GM12878 (cell line): ENCODE data around the gene ADAMTSL4. TPM values are rescaled to one million over a fixed set of nuclear protein-coding genes. Genes with fewer than 3 reads are reported as not detected.

Experiments
- ATAC-seq: fragments of 200-7000 bp; cut with Tn5 transposase; 3 replicates; pipeline ENCODE4 v1.9.1; 2020; ENCODE audit warnings: mild to moderate bottlenecking, moderate library complexity
- BruUV-seq: library from RNA; stranded (reverse); fragments of 400-500 nt; replicated peaks from 2 replicates; lab custom pipeline; 2021; lab: Mats Ljungman, UMichigan
- CTCF ChIA-PET: fragments of 300-600 bp; sonication (Branson Sonifier 250); formaldehyde crosslinking; extraction: SDS; loops from one replicate; lab custom pipeline; 2021; ENCODE audit warnings: inconsistent platforms; lab: Yijun Ruan, JAX
- POLR2A ChIA-PET: fragments of 350-600 bp; formaldehyde crosslinking; extraction: SDS; loops from one replicate; lab custom pipeline; 2021; ENCODE audit warnings: inconsistent platforms; lab: Charles Lee
- RAD21 ChIA-PET: fragments of 300-600 bp; sonication (Branson Sonifier 250); formaldehyde crosslinking; loops from one replicate; lab custom pipeline; 2023; ENCODE audit warnings: antibody characterized with exemption; ENCODE audit not compliant: unreplicated experiment; lab: Charles Lee
- SMC1A ChIA-PET: fragments of 300-600 bp; sonication (Branson Sonifier 250); formaldehyde crosslinking; loops from one replicate; lab custom pipeline; 2023; ENCODE audit not compliant: unreplicated experiment, uncharacterized antibody; lab: Charles Lee
- DNase-seq: peaks from one replicate; pipeline ENCODE4 v3.0.0-alpha.2; 2011; ENCODE audit warnings: low read depth, low spot score
- FAIRE-seq: peaks from 3 replicates; lab custom pipeline; 2011; peaks lifted over from hg19 to GRCh38; lab: Jason Lieb, UNC
- H2AFZ ChIP-seq: 2 replicates; pipeline ENCODE4 v1.6.0; 2011; ENCODE audit warnings: low read depth, low read length, control low read depth; ENCODE audit not compliant: control insufficient read depth
- H3K27ac ChIP-seq: 2 replicates; pipeline ENCODE4 v1.5.1; 2011; ENCODE audit warnings: control low read depth; ENCODE audit not compliant: control insufficient read depth, insufficient read depth
- H3K27me3 ChIP-seq, 2 experiments: replicated peaks in 1 of 2; 2 replicates each; pipeline versions ENCODE4 v1.6.0 to v1.6.1; 2011; ENCODE audit warnings: low read length in 1 of 2; ENCODE audit not compliant: control insufficient read depth in 2 of 2, insufficient read depth in 2 of 2
- H3K36me3 ChIP-seq, 2 experiments: 2 replicates each; pipeline ENCODE4 v1.5.1; 2011; ENCODE audit warnings: low read length in 1 of 2; ENCODE audit not compliant: control insufficient read depth in 2 of 2, insufficient read depth in 2 of 2
- H3K4me1 ChIP-seq: 2 replicates; pipeline ENCODE4 v1.6.1; 2011; ENCODE audit warnings: mild to moderate bottlenecking, low read length, moderate library complexity, mixed read lengths; ENCODE audit not compliant: control insufficient read depth, insufficient read depth
- H3K4me2 ChIP-seq: 2 replicates; pipeline ENCODE4 v1.6.0; 2011; ENCODE audit warnings: control low read depth; ENCODE audit not compliant: control insufficient read depth, insufficient read depth
- H3K4me3 ChIP-seq: fragments of 200-600 bp; sonication (generic); 2 replicates; pipeline ENCODE4 v1.5.1; 2016
- H3K79me2 ChIP-seq: 2 replicates; pipeline ENCODE4 v1.6.0; 2011; ENCODE audit warnings: low read length; ENCODE audit not compliant: control insufficient read depth, insufficient read depth
- H3K9ac ChIP-seq: 2 replicates; pipeline ENCODE4 v1.8.0; 2011; ENCODE audit warnings: low read length, control low read depth, mixed read lengths; ENCODE audit not compliant: control insufficient read depth, insufficient read depth
- H3K9me3 ChIP-seq: replicated peaks from 3 replicates; pipeline ENCODE4 v1.5.1; 2011; ENCODE audit warnings: mild to moderate bottlenecking, low read length; ENCODE audit not compliant: control insufficient read depth, insufficient read depth
- H4K20me1 ChIP-seq: 2 replicates; pipeline ENCODE4 v1.6.0; 2011; ENCODE audit not compliant: control insufficient read depth, insufficient read depth
- GATAD2B ChIP-seq: fragments of 450-650 bp; conservative IDR thresholded peaks from 2 replicates; pipeline ENCODE4 v1.6.1; 2017; ENCODE audit warnings: low read depth, mild to moderate bottlenecking, moderate library complexity
- HDAC6 ChIP-seq: fragments of 200-600 bp; sonication (generic); IDR thresholded peaks from one replicate; pipeline ENCODE4 v1.8.0; 2017; ENCODE audit warnings: antibody characterized with exemption; ENCODE audit not compliant: unreplicated experiment
- JUND ChIP-seq: IDR thresholded peaks from 2 replicates; pipeline ENCODE4 v1.6.1; 2012; ENCODE audit warnings: low read depth, mild to moderate bottlenecking, low read length, improper control_type of control experiment, moderate library complexity
- PAX5 ChIP-seq: IDR thresholded peaks from 2 replicates; pipeline ENCODE4 v1.6.1; 2011; ENCODE audit warnings: low read depth, low read length, borderline replicate concordance
- PML ChIP-seq: IDR thresholded peaks from 2 replicates; pipeline ENCODE4 v1.6.1; 2012; ENCODE audit warnings: low read length, inconsistent platforms
- RELA ChIP-seq: fragments of 450-650 bp; IDR thresholded peaks from 2 replicates; pipeline ENCODE4 v1.8.0; 2014; ENCODE audit warnings: borderline replicate concordance; ENCODE audit not compliant: partially characterized antibody
- SMARCA5 ChIP-seq: fragments of 450-650 bp; IDR thresholded peaks from 2 replicates; pipeline ENCODE4 v1.6.1; 2017; ENCODE audit warnings: mild to moderate bottlenecking
- SRF ChIP-seq, 2 experiments: IDR thresholded peaks; 2 replicates each; pipeline ENCODE4 v1.6.1; 2011; ENCODE audit warnings: low read depth in 2 of 2, low read length in 2 of 2, mild to moderate bottlenecking in 1 of 2, moderate library complexity in 1 of 2
- TARDBP ChIP-seq: IDR thresholded peaks from 2 replicates; pipeline ENCODE4 v1.6.1; 2016; ENCODE audit warnings: borderline replicate concordance
- ZNF217 ChIP-seq: fragments of 450-650 bp; IDR thresholded peaks from 2 replicates; pipeline ENCODE4 v1.6.1; 2017; ENCODE audit warnings: antibody characterized with exemption, mild to moderate bottlenecking
- WGBS: methylation state at CpG from one replicate; pipeline ENCODE4 v1.1.6; 2016; ENCODE audit warnings: low lambda C conversion rate; ENCODE audit not compliant: insufficient replicate concordance, insufficient coverage; ENCODE audit errors: missing lambda C conversion rate; 5-methylcytosine and 5-hydroxymethylcytosine counted together
- in situ Hi-C: fragments of 300-500 bp; cut with MboI; formaldehyde crosslinking; loops from 9 replicates; pipeline ENCODE4 v1.14.3; 2018; ENCODE audit warnings: mixed read lengths
- intact Hi-C: fragments of 100-400 bp; cut with micrococcal nuclease; formaldehyde crosslinking; loops from one replicate; pipeline ENCODE4 v1.14.2; 2022; ENCODE audit not compliant: unreplicated experiment
- polyA plus RNA-seq, 11 experiments: library from polyadenylated mRNA; depleted of rRNA in 4 of 11; unstranded in 6 of 11; stranded (reverse) in 5 of 11; fragments of >200 nt; fragmentation: Nextera tagmentation in 4 of 11; fragmentation: Illumina TruSeq in 1 of 11; extraction: Ambion mirVana in 4 of 11; extraction: Trizol in 1 of 11; gene quantifications; 1 replicate in 1 of 11; 2 replicates in 10 of 11; pipeline versions ENCODE4 v1.2.1 to v1.2.3, GENCODE V29; 2011 to 2016; ENCODE audit warnings: inconsistent platforms in 2 of 11, missing spikeins in 2 of 11, low read depth in 1 of 11
- total RNA-seq, 4 experiments: library from RNA; depleted of rRNA in 3 of 4; stranded (reverse); fragments of >200 nt in 3 of 4; fragmentation: Illumina TruSeq in 1 of 4; extraction: Trizol in 1 of 4; gene quantifications; 2 replicates each; pipeline versions ENCODE4 v1.2.1 to v1.2.3, GENCODE V29; 2013 to 2021
- TF ChIP-seq, protein P1 (sequence below): fragments of 450-650 bp; IDR thresholded peaks from 2 replicates; pipeline ENCODE4 v1.6.1; 2017; ENCODE audit warnings: mild to moderate bottlenecking, low read depth, inconsistent platforms; ENCODE audit not compliant: poor library complexity, severe bottlenecking
- TF ChIP-seq, protein P2 (sequence below): fragments of 450-650 bp; conservative IDR thresholded peaks from 2 replicates; pipeline ENCODE4 v1.6.1; 2017; ENCODE audit warnings: mild to moderate bottlenecking, moderate library complexity
- TF ChIP-seq, protein P3 (sequence below): IDR thresholded peaks from 2 replicates; pipeline ENCODE4 v1.6.1; 2011; ENCODE audit warnings: borderline replicate concordance, low read depth, mild to moderate bottlenecking, moderate library complexity, low read length; ENCODE audit not compliant: insufficient read depth, poor library complexity, severe bottlenecking
- TF ChIP-seq, protein P4 (sequence below): IDR thresholded peaks from 2 replicates; pipeline ENCODE4 v1.6.1; 2011; ENCODE audit warnings: low read depth, low read length, improper control_type of control experiment, borderline replicate concordance
- TF ChIP-seq, protein P5 (sequence below): fragments of 450-650 bp; formaldehyde crosslinking; IDR thresholded peaks from 2 replicates; pipeline ENCODE4 v1.4.0; 2020; ENCODE audit warnings: mild to moderate bottlenecking, moderate library complexity

Gene ADAMTSL4
- total and polyA plus RNA-seq, 10 of the 15 experiments (the other 5 are each of a cell fraction or from before 2014, with no cell fraction given): 0.04 to 0.15 (median 0.05) TPM; not detected in 5

DNA sequence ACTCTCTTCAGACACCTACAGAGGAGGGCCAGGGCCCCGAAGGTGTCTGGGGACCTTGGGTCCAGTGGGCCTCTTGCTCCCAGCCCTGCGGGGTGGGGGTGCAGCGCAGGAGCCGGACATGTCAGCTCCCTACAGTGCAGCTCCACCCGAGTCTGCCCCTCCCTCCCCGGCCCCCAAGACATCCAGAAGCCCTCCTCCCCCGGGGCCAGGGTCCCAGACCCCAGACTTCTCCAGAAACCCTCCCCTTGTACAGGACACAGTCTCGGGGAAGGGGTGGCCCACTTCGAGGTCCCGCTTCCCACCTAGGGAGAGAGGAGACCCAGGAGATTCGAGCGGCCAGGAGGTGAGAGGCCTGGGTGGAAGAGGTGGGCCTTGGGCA lies 3.7 kb downstream of the ADAMTSL4 start:
- 48% methylated on average over 9 of the region's 12 CpGs for WGBS
- Histone ChIP-seq H3K4me3 (no peak overlapping the region), H4K20me1 (no peaks in the 10 kb centered on the region), H3K4me1 (peaks cover 3% of the 10 kb centered on the region; the same call in 1 of the 2 replicates), H2AFZ (no peak overlapping the region), H3K9ac (no peak overlapping the region), H3K4me2 (no peak overlapping the region), H3K27ac (no peak overlapping the region), H3K79me2 (no peaks in the 10 kb centered on the region), H3K9me3 (no peaks in the 10 kb centered on the region), H3K27me3 (no peaks in the 10 kb centered on the region; a peak in 1 of 4 replicates), H3K36me3 (no peaks in the 10 kb centered on the region)
- in situ Hi-C loops (no loop called here), intact Hi-C loops (no loop called here)
- ChIA-PET RAD21 (no interaction called here), CTCF (no interaction called here), POLR2A (interaction anchor here (0.5 kb wide), 1 partner anchor 13 kb away, joined by 6 read pairs; no protein-coding TSS in a partner anchor), SMC1A (no interaction called here)
- no TSS peak for BruUV-seq
- DNase-seq: no peak
- no peak for ATAC-seq
- FAIRE-seq: no peak
- TF ChIP-seq RELA (no peak), HDAC6 (no peak), SMARCA5 (no peak), ZNF217 (no peak), JUND (no peak), SRF (IDR thresholded peaks at IDR 0.05; ENCODE audit: low read depth in 2 of 2, low read length in 2 of 2) (no peak), PAX5 (no peak), GATAD2B (no peak), PML (no peak), TARDBP (no peak)
- TF ChIP-seq, protein P1, sequence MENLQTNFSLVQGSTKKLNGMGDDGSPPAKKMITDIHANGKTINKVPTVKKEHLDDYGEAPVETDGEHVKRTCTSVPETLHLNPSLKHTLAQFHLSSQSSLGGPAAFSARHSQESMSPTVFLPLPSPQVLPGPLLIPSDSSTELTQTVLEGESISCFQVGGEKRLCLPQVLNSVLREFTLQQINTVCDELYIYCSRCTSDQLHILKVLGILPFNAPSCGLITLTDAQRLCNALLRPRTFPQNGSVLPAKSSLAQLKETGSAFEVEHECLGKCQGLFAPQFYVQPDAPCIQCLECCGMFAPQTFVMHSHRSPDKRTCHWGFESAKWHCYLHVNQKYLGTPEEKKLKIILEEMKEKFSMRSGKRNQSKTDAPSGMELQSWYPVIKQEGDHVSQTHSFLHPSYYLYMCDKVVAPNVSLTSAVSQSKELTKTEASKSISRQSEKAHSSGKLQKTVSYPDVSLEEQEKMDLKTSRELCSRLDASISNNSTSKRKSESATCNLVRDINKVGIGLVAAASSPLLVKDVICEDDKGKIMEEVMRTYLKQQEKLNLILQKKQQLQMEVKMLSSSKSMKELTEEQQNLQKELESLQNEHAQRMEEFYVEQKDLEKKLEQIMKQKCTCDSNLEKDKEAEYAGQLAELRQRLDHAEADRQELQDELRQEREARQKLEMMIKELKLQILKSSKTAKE: no peak
- TF ChIP-seq, protein P2, sequence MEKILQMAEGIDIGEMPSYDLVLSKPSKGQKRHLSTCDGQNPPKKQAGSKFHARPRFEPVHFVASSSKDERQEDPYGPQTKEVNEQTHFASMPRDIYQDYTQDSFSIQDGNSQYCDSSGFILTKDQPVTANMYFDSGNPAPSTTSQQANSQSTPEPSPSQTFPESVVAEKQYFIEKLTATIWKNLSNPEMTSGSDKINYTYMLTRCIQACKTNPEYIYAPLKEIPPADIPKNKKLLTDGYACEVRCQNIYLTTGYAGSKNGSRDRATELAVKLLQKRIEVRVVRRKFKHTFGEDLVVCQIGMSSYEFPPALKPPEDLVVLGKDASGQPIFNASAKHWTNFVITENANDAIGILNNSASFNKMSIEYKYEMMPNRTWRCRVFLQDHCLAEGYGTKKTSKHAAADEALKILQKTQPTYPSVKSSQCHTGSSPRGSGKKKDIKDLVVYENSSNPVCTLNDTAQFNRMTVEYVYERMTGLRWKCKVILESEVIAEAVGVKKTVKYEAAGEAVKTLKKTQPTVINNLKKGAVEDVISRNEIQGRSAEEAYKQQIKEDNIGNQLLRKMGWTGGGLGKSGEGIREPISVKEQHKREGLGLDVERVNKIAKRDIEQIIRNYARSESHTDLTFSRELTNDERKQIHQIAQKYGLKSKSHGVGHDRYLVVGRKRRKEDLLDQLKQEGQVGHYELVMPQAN: no peak
- TF ChIP-seq, protein P3, sequence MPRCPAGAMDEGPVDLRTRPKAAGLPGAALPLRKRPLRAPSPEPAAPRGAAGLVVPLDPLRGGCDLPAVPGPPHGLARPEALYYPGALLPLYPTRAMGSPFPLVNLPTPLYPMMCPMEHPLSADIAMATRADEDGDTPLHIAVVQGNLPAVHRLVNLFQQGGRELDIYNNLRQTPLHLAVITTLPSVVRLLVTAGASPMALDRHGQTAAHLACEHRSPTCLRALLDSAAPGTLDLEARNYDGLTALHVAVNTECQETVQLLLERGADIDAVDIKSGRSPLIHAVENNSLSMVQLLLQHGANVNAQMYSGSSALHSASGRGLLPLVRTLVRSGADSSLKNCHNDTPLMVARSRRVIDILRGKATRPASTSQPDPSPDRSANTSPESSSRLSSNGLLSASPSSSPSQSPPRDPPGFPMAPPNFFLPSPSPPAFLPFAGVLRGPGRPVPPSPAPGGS: no peak
- TF ChIP-seq, protein P4, sequence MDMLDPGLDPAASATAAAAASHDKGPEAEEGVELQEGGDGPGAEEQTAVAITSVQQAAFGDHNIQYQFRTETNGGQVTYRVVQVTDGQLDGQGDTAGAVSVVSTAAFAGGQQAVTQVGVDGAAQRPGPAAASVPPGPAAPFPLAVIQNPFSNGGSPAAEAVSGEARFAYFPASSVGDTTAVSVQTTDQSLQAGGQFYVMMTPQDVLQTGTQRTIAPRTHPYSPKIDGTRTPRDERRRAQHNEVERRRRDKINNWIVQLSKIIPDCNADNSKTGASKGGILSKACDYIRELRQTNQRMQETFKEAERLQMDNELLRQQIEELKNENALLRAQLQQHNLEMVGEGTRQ: no peak
- TF ChIP-seq, protein P5, sequence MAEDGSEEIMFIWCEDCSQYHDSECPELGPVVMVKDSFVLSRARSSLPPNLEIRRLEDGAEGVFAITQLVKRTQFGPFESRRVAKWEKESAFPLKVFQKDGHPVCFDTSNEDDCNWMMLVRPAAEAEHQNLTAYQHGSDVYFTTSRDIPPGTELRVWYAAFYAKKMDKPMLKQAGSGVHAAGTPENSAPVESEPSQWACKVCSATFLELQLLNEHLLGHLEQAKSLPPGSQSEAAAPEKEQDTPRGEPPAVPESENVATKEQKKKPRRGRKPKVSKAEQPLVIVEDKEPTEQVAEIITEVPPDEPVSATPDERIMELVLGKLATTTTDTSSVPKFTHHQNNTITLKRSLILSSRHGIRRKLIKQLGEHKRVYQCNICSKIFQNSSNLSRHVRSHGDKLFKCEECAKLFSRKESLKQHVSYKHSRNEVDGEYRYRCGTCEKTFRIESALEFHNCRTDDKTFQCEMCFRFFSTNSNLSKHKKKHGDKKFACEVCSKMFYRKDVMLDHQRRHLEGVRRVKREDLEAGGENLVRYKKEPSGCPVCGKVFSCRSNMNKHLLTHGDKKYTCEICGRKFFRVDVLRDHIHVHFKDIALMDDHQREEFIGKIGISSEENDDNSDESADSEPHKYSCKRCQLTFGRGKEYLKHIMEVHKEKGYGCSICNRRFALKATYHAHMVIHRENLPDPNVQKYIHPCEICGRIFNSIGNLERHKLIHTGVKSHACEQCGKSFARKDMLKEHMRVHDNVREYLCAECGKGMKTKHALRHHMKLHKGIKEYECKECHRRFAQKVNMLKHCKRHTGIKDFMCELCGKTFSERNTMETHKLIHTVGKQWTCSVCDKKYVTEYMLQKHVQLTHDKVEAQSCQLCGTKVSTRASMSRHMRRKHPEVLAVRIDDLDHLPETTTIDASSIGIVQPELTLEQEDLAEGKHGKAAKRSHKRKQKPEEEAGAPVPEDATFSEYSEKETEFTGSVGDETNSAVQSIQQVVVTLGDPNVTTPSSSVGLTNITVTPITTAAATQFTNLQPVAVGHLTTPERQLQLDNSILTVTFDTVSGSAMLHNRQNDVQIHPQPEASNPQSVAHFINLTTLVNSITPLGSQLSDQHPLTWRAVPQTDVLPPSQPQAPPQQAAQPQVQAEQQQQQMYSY (CRISPR knock-in tag): no peak
